GM12875 (cell line): ENCODE results near the gene DOCK3.

Experiments used
- H3K4me3 ChIP-seq: one replicate; pipeline ENCODE4 v1.5.1; 2011; ENCODE audit warnings: low read depth, low read length, control low read depth
- TF ChIP-seq, protein P1 (sequence below): IDR thresholded peaks from 2 replicates; pipeline ENCODE4 v1.5.1; 2011; ENCODE audit warnings: low read depth, mild to moderate bottlenecking, control low read depth, inconsistent platforms, low read length, moderate library complexity, borderline replicate concordance; ENCODE audit not compliant: insufficient read depth

DOCK3 gene

GRCh38 chr3:51350751-51351150 is 676.0 kb downstream of the DOCK3 start:
- TF ChIP-seq, protein P1, sequence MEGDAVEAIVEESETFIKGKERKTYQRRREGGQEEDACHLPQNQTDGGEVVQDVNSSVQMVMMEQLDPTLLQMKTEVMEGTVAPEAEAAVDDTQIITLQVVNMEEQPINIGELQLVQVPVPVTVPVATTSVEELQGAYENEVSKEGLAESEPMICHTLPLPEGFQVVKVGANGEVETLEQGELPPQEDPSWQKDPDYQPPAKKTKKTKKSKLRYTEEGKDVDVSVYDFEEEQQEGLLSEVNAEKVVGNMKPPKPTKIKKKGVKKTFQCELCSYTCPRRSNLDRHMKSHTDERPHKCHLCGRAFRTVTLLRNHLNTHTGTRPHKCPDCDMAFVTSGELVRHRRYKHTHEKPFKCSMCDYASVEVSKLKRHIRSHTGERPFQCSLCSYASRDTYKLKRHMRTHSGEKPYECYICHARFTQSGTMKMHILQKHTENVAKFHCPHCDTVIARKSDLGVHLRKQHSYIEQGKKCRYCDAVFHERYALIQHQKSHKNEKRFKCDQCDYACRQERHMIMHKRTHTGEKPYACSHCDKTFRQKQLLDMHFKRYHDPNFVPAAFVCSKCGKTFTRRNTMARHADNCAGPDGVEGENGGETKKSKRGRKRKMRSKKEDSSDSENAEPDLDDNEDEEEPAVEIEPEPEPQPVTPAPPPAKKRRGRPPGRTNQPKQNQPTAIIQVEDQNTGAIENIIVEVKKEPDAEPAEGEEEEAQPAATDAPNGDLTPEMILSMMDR: no peak
- H3K4me3 ChIP-seq: no peak overlapping the region

DNA sequence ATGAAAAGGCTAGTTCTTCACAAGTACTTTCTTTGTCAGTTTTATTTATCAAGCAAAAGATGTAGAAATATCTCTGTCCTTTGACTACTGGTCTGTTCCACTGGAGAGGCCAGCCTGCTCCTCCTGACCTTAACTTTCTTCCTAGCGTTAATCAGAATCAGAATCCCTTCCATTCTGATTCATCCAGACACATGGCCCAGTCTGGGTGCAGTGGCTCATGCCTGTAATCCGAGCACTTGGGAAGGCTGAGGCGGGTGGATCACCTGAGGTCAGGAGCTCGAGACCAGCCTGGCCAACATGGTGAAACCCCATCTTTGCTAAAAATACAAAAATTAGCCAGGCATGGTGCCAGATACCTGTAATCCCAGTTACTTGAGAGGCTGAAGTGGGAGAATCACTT is 678.4 kb downstream of the DOCK3 start:
- no peak overlapping the region for H3K4me3 ChIP-seq
- TF ChIP-seq, protein P1: no peak

DNA sequence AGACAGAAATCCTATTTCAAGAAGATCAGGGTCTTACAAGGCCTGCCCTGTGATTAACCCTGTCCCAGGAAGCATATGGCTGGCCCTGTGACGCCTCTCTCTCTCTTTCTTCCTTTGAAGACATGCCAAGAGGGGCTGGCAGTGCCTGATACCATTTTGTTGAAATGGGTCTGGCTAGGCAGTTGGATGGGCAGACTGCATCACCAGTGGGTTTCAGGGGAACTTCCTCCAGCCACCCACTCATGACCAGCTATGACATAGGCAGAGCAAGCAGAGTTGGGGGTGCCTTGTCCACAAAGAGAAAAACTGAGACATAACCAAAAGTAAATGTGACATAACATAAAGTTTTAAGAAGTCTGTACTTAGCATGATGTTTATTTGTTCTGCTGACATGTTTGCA is 679.0 kb downstream of the DOCK3 start:
- TF ChIP-seq, protein P1: no peak
- H3K4me3 ChIP-seq: no peak overlapping the region

- no peak overlapping the region for H3K4me3 ChIP-seq
- TF ChIP-seq, protein P1: no peak
These were observed 679.4 kb downstream of the DOCK3 start for GRCh38 chr3:51354172-51354571.

- TF ChIP-seq, protein P1: no peak
- H3K4me3 ChIP-seq: no peak overlapping the region
These were observed 680.2 kb downstream of the DOCK3 start for GRCh38 chr3:51354731-51355615.

DNA sequence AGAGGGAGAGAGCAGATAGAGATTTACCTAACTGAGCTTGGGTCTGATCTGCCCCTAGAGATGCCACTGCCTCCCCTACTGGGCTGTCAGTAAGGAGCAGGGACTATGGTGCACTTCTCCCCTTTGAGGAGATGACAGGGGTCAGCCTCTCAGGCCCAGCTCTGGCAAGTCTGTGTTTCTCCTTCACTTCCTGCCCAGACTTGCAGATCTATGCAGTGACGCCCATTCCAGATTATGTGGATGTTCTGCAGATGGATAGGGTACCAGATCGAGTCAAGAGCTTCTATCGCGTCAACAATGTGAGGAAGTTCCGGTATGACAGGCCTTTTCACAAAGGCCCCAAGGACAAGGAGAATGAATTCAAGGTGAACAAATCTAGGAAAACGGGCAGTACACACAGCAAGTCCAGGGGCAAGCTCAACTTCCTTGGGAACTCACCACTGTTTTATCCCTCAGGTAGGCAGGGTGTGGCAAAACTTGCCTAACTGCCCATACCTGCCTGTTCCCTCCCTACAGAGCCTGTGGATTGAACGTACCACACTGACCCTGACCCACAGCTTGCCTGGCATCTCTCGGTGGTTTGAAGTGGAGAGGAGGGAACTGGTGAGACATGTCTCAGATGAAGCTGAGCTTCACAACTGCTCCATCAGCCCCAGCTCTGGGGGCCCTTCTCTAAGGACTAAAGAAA is 681.3 kb downstream of the DOCK3 start:
- no peak overlapping the region for H3K4me3 ChIP-seq
- TF ChIP-seq, protein P1: no peak
